Smooth muscle cell (in vitro differentiated cells): ENCODE data around the gene SCYL2. TPM values are rescaled to one million over a fixed set of nuclear protein-coding genes. Genes with fewer than 3 reads are reported as not detected.
A peak's percentile ranks its signal among the peaks of the same experiment; 100 is the strongest.
"Not testable (repeated sequence)": the region's sequence is repeated elsewhere in the genome, so short reads cannot be mapped to it uniquely, and the experiment has no call there.

Experiments
- DNase-seq: peaks from one replicate; lab custom pipeline; 2025; ENCODE audit not compliant: unreplicated experiment; lab: John Stamatoyannopoulos, UW
- H2AFZ ChIP-seq: fragments of 200-600 bp; sonication (generic); 2 replicates; pipeline ENCODE4 v1.6.0; 2016; ENCODE audit warnings: antibody characterized with exemption, low read depth, mild to moderate bottlenecking
- H3F3A ChIP-seq: fragments of 200-600 bp; sonication (generic); 2 replicates; pipeline ENCODE4 v1.6.0; 2017; ENCODE audit warnings: antibody characterized with exemption, low read depth
- H3K27ac ChIP-seq: fragments of 200-600 bp; sonication (generic); 2 replicates; pipeline ENCODE4 v1.5.1; 2016; ENCODE audit warnings: low read depth, mild to moderate bottlenecking
- H3K27me3 ChIP-seq: fragments of 200-600 bp; sonication (generic); 2 replicates; pipeline ENCODE4 v1.6.1; 2016; ENCODE audit warnings: low read depth, mild to moderate bottlenecking
- H3K36me3 ChIP-seq: fragments of 200-600 bp; sonication (generic); 2 replicates; pipeline ENCODE4 v1.5.1; 2016; ENCODE audit warnings: low read depth
- H3K4me1 ChIP-seq: fragments of 200-600 bp; sonication (generic); 2 replicates; pipeline ENCODE4 v1.5.1; 2016; ENCODE audit warnings: low read depth
- H3K4me2 ChIP-seq: fragments of 200-600 bp; sonication (generic); 2 replicates; pipeline ENCODE4 v1.6.0; 2016; ENCODE audit warnings: mild to moderate bottlenecking
- H3K4me3 ChIP-seq: fragments of 200-600 bp; sonication (generic); 2 replicates; pipeline ENCODE4 v1.5.1; 2016; ENCODE audit warnings: mild to moderate bottlenecking
- H3K79me2 ChIP-seq: fragments of 200-600 bp; sonication (generic); 2 replicates; pipeline ENCODE4 v1.6.0; 2016; ENCODE audit warnings: low read depth, mild to moderate bottlenecking
- H3K9ac ChIP-seq: fragments of 200-600 bp; sonication (generic); 2 replicates; pipeline ENCODE4 v1.6.0; 2016; ENCODE audit warnings: low read depth
- H3K9me3 ChIP-seq: fragments of 200-600 bp; sonication (generic); replicated peaks from 2 replicates; pipeline ENCODE4 v1.5.1; 2016; ENCODE audit warnings: low read depth
- H4K20me1 ChIP-seq: fragments of 200-600 bp; sonication (generic); 2 replicates; pipeline ENCODE4 v1.6.0; 2016; ENCODE audit warnings: low read depth
- WGBS: methylation state at CpG from one replicate; pipeline ENCODE4 v1.1.7; 2016; ENCODE audit warnings: low lambda C conversion rate; 5-methylcytosine and 5-hydroxymethylcytosine counted together
- polyA plus RNA-seq: library from polyadenylated mRNA; unstranded; fragments of >200 nt; fragmentation: Nextera tagmentation; extraction: Ambion mirVana; gene quantifications from 2 replicates; pipeline ENCODE4 v1.2.1, GENCODE V29; 2016
- total RNA-seq: library from RNA; depleted of rRNA; stranded (reverse); fragments of >200 nt; gene quantifications from 2 replicates; pipeline ENCODE4 v1.2.3, GENCODE V29; 2014
- TF ChIP-seq, protein P1 (sequence below): fragments of 200-600 bp; sonication (generic); IDR thresholded peaks from 2 replicates; pipeline ENCODE4 v1.5.1; 2017; ENCODE audit warnings: borderline replicate concordance, mild to moderate bottlenecking, antibody characterized with exemption; ENCODE audit not compliant: insufficient read depth, poor library complexity, severe bottlenecking

Gene SCYL2
- total and polyA plus RNA-seq, 2 experiments from 2014 or later, result 20.4 to 123 TPM

DNA sequence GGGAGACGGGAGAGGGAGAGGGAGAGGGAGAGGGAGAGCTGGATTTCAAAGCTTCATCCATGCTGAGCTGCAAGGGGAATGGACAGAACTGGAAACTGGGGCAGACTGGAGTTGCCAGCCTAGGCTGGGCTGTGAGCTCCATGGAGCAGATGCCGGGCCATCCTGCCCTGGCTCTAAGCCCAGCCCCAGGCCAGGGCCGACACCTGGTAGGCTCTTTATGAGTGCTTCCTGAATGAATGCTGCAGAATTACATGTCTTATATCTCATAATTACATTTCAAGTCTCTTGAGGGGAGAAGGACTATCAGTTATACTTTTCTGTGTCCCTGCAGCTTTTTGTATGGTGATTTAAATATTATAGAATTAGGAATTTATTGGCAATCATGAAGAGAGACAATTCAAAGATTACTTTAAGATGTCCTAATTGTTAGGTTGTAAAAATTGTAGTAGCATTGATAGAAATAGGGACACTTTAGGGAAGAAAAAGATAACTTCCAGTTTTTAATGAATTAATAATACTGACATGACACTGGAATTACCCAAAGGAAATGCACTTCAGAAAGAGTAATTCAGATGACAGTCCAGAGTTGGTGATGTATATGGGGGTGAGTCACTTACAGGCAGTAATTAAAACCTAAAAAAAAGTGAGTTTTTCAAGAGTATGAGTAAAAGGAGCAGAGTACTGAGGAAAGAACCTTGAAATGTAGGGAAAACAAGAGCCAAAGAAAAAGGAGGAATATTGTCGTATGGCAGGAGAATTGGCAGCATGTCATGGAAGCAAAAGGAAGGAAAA lies 29.0 kb downstream of the SCYL2 start:
- no peak overlapping the region for H3K4me2 ChIP-seq
- peaks cover 16% of the 10 kb centered on the region for H3K79me2 ChIP-seq
- H3F3A ChIP-seq, result no peaks in the 10 kb centered on the region
- H3K36me3 ChIP-seq, result peaks cover 48% of the 10 kb centered on the region
- H3K9me3 ChIP-seq, result no peaks in the 10 kb centered on the region
- no peak overlapping the region for H3K4me3 ChIP-seq
- H2AFZ ChIP-seq, result no peak overlapping the region
- WGBS, result 95% methylated on average over 3 of the region's 4 CpGs
- H3K9ac ChIP-seq, result no peak overlapping the region
- no peaks in the 10 kb centered on the region for H3K27me3 ChIP-seq
- H4K20me1 ChIP-seq, result peaks cover 11% of the 10 kb centered on the region
- no peaks in the 10 kb centered on the region for H3K4me1 ChIP-seq
- peak overlapping the region; percentile 14 for H3K27ac ChIP-seq
- no peak for DNase-seq
- TF ChIP-seq, protein P1, sequence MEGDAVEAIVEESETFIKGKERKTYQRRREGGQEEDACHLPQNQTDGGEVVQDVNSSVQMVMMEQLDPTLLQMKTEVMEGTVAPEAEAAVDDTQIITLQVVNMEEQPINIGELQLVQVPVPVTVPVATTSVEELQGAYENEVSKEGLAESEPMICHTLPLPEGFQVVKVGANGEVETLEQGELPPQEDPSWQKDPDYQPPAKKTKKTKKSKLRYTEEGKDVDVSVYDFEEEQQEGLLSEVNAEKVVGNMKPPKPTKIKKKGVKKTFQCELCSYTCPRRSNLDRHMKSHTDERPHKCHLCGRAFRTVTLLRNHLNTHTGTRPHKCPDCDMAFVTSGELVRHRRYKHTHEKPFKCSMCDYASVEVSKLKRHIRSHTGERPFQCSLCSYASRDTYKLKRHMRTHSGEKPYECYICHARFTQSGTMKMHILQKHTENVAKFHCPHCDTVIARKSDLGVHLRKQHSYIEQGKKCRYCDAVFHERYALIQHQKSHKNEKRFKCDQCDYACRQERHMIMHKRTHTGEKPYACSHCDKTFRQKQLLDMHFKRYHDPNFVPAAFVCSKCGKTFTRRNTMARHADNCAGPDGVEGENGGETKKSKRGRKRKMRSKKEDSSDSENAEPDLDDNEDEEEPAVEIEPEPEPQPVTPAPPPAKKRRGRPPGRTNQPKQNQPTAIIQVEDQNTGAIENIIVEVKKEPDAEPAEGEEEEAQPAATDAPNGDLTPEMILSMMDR, result no peak

DNA sequence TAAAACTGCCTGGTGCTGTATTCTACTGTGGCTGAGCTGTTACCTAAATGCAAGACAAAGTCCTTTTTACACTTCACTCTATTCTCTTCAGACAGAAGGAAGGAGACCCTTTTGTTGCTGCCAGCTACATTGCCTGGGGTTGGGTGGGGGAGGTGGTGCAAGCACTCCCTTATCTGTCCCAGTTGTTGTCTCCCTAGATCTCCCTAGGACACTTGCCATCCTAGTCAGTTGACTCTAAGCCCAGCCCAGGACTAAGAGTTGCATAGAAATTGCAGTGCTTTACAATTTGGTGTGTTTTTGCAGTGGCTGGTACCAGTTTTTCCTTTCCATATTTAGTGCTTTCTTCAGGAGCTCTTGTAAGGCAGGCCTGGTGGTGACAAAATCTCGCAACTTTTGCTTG lies 35.1 kb downstream of the SCYL2 start:
- H3K27me3 ChIP-seq, result no peaks in the 10 kb centered on the region
- no peak overlapping the region for H3K27ac ChIP-seq
- H3K79me2 ChIP-seq, result peaks cover 13% of the 10 kb centered on the region
- no peaks in the 10 kb centered on the region for H4K20me1 ChIP-seq
- H3K9ac ChIP-seq, result no peak overlapping the region
- peaks cover 58% of the 10 kb centered on the region for H3K36me3 ChIP-seq
- H3K4me1 ChIP-seq, result no peaks in the 10 kb centered on the region
- no peak overlapping the region for H3K4me2 ChIP-seq
- H3F3A ChIP-seq, result no peaks in the 10 kb centered on the region
- TF ChIP-seq, protein P1, result no peak
- no peak overlapping the region for H3K4me3 ChIP-seq
- H2AFZ ChIP-seq, result no peak overlapping the region
- 95% methylated on average over 1 of the region's 1 CpG for WGBS
- no peak for DNase-seq
- peaks cover 12% of the 10 kb centered on the region for H3K9me3 ChIP-seq

DNA sequence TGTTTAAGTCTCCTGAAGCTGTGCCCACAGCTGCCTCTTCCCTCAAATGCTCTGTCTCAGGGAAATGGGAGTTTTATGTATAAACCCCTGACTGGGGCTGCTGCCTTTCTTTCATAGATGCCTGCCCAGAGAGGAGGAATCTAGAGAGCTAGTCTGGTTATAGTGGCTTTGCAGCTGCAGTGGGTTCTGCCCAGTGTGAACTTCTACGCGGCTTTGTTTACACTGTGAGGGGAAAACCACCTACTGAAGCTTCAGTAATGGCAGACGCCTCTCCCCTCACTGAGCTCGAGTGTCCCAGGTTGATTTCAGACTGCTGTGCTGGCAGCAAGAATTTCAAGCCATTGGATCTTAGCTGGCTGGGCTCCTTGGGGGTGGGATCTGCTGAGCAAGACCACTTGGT lies 36.9 kb downstream of the SCYL2 start:
- Histone ChIP-seq H2AFZ (no peak overlapping the region), H3F3A (no peaks in the 10 kb centered on the region), H3K9ac (no peak overlapping the region), H3K36me3 (peaks cover 51% of the 10 kb centered on the region), H3K79me2 (peaks cover 13% of the 10 kb centered on the region), H4K20me1 (no peaks in the 10 kb centered on the region), H3K4me3 (no peak overlapping the region), H3K4me2 (no peak overlapping the region), H3K9me3 (peaks cover 12% of the 10 kb centered on the region), H3K4me1 (no peaks in the 10 kb centered on the region), H3K27me3 (no peaks in the 10 kb centered on the region), H3K27ac (no peak overlapping the region)
- WGBS, result 98% methylated on average over 4 of the region's 4 CpGs
- no peak for DNase-seq
- TF ChIP-seq, protein P1, result no peak

DNA sequence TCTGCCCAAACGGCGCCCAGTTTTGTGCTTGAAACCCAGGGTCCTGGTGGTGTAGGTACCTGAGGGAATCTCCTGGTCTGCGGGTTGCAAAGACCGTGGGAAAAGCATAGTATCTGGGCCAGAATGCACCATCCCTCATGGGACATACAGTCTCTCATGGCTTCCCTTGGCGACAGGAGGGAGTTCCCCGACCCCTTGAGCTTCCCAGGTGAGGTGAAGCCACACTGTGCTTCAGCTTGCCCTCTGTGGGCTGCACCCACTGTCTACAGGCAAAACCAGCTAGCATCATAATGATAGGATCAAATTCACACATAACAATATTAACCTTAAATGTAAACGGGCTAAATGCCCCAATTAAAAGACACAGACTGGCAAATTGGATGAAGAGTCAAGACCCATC lies 37.4 kb downstream of the SCYL2 start:
- H3K36me3 ChIP-seq, result peaks cover 46% of the 10 kb centered on the region
- not testable (repeated sequence) for H3K4me2 ChIP-seq, H4K20me1 ChIP-seq, H3K27ac ChIP-seq, H3K4me3 ChIP-seq, H3K27me3 ChIP-seq, H3F3A ChIP-seq, H3K9ac ChIP-seq, H3K4me1 ChIP-seq, H2AFZ ChIP-seq, DNase-seq
- H3K9me3 ChIP-seq, result peaks cover 12% of the 10 kb centered on the region
- WGBS, result 97% methylated on average over 7 of the region's 7 CpGs
- H3K79me2 ChIP-seq, result peaks cover 13% of the 10 kb centered on the region

DNA sequence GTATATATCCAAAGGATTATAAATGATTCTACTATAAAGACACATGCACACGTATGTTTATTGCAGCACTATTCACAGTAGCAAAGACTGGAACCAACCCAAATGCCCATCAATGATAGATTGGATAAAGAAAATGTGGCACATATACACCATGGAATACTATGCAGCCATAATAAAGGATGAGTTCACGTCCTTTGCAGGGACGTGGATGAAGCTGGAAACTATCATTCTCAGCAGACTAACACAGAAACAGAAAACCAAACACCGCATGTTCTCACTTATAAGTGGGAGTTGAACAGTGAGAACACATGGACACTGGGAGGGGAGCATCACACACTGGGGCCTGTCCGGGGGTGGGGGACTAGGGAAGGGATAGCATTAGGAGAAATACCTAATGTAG lies 41.2 kb downstream of the SCYL2 start:
- H2AFZ ChIP-seq, H3K27me3 ChIP-seq, H3K79me2 ChIP-seq, H3K9ac ChIP-seq, H3K4me1 ChIP-seq, H4K20me1 ChIP-seq, H3K4me2 ChIP-seq, DNase-seq, H3K27ac ChIP-seq, H3F3A ChIP-seq, H3K4me3 ChIP-seq: not testable (repeated sequence)
- Histone ChIP-seq H3K36me3 (peaks cover 32% of the 10 kb centered on the region), H3K9me3 (peaks cover 12% of the 10 kb centered on the region)
- 98% methylated on average over 5 of the region's 5 CpGs for WGBS
